ENCODE data around the gene ETDA. TPM values are rescaled to one million over a fixed set of nuclear protein-coding genes. Genes with fewer than 3 reads are reported as not detected.
"Not testable (repeated sequence)": the region's sequence is repeated elsewhere in the genome, so short reads cannot be mapped to it uniquely, and the experiment has no call there.

Gene ETDA
- total RNA-seq, result not detected

- H3K9me3 Mint-ChIP-seq (ENCODE audit: insufficient read depth); ATAC-seq; H3K27me3 Mint-ChIP-seq (ENCODE audit: low read depth); DNase-seq; H3K4me3 Mint-ChIP-seq; H3K36me3 Mint-ChIP-seq (ENCODE audit: low read depth); POLR2A ChIA-PET; H3K4me1 Mint-ChIP-seq (ENCODE audit: low read depth); H3K27ac Mint-ChIP-seq; CTCF ChIA-PET: not testable (repeated sequence)
Observed at GRCh38 chrX:135252011-135252518, at the start of gene ETDA. Gene ETDA, plus strand, starts transcription at chrX:135252061. Its CDS starts 1,216 bp downstream, at chrX:135253277.

- CTCF ChIA-PET; POLR2A ChIA-PET; H3K27ac Mint-ChIP-seq; H3K36me3 Mint-ChIP-seq (ENCODE audit: low read depth); H3K4me1 Mint-ChIP-seq (ENCODE audit: low read depth); H3K4me3 Mint-ChIP-seq; H3K9me3 Mint-ChIP-seq (ENCODE audit: insufficient read depth); ATAC-seq: not testable (repeated sequence)
- peak; percentile 36 for DNase-seq
- peaks cover 22% of the 10 kb centered on the region for H3K27me3 Mint-ChIP-seq (ENCODE audit: low read depth)
Observed at GRCh38 chrX:135206427-135206826, 45.4 kb upstream of the ETDA start.

- Mint-ChIP-seq H3K36me3 (ENCODE audit: low read depth) (no peaks in the 10 kb centered on the region), H3K27me3 (ENCODE audit: low read depth) (peaks cover 8% of the 10 kb centered on the region), H3K27ac (no peak overlapping the region), H3K9me3 (ENCODE audit: insufficient read depth) (no peaks in the 10 kb centered on the region), H3K4me3 (no peak overlapping the region), H3K4me1 (ENCODE audit: low read depth) (peaks cover 5% of the 10 kb centered on the region)
- ATAC-seq (peak; percentile 72), DNase-seq (peak; percentile 44)
- ChIA-PET CTCF (no interaction called here), POLR2A (no interaction called here)
Observed at GRCh38 chrX:135213200-135213844, 38.5 kb upstream of the ETDA start.

- H3K27me3 Mint-ChIP-seq (ENCODE audit: low read depth); CTCF ChIA-PET; H3K9me3 Mint-ChIP-seq (ENCODE audit: insufficient read depth); H3K4me3 Mint-ChIP-seq; POLR2A ChIA-PET; H3K36me3 Mint-ChIP-seq (ENCODE audit: low read depth); DNase-seq; ATAC-seq; H3K27ac Mint-ChIP-seq; H3K4me1 Mint-ChIP-seq (ENCODE audit: low read depth): not testable (repeated sequence)
Observed at GRCh38 chrX:135245989-135246388, 5.9 kb upstream of the ETDA start.

GRCh38 chrX:135256087-135256684 is 4.3 kb downstream of the ETDA start:
- H3K27me3 Mint-ChIP-seq (ENCODE audit: low read depth); H3K4me3 Mint-ChIP-seq; H3K4me1 Mint-ChIP-seq (ENCODE audit: low read depth); H3K27ac Mint-ChIP-seq; H3K9me3 Mint-ChIP-seq (ENCODE audit: insufficient read depth); POLR2A ChIA-PET; ATAC-seq; H3K36me3 Mint-ChIP-seq (ENCODE audit: low read depth); DNase-seq; CTCF ChIA-PET: not testable (repeated sequence)

GRCh38 chrX:135256923-135257322 is 5.1 kb downstream of the ETDA start:
- ATAC-seq (no peak), DNase-seq (no peak)
- POLR2A ChIA-PET, result no interaction called here
- CTCF ChIA-PET, result no interaction called here
- Mint-ChIP-seq H3K4me3 (no peak overlapping the region), H3K27me3 (ENCODE audit: low read depth) (peaks cover 7% of the 10 kb centered on the region), H3K9me3 (ENCODE audit: insufficient read depth) (no peaks in the 10 kb centered on the region), H3K4me1 (ENCODE audit: low read depth) (no peaks in the 10 kb centered on the region), H3K27ac (no peak overlapping the region), H3K36me3 (ENCODE audit: low read depth) (no peaks in the 10 kb centered on the region)

- Mint-ChIP-seq H3K27ac (no peak overlapping the region), H3K36me3 (ENCODE audit: low read depth) (no peaks in the 10 kb centered on the region)
- CTCF ChIA-PET, result no interaction called here
Observed at GRCh38 chrX:135257469-135257868, 5.6 kb downstream of the ETDA start.

GRCh38 chrX:135260976-135261375 is 9.1 kb downstream of the ETDA start:
- ATAC-seq; H3K9me3 Mint-ChIP-seq (ENCODE audit: insufficient read depth); POLR2A ChIA-PET; H3K4me1 Mint-ChIP-seq (ENCODE audit: low read depth); H3K4me3 Mint-ChIP-seq; CTCF ChIA-PET; H3K27me3 Mint-ChIP-seq (ENCODE audit: low read depth); H3K36me3 Mint-ChIP-seq (ENCODE audit: low read depth); DNase-seq; H3K27ac Mint-ChIP-seq: not testable (repeated sequence)

More at GRCh38 chrX:135257469-135257868, 5.6 kb downstream of the ETDA start:
- POLR2A ChIA-PET, result no interaction called here
- no peak for DNase-seq
- Mint-ChIP-seq H3K27me3 (ENCODE audit: low read depth) (peaks cover 7% of the 10 kb centered on the region), H3K4me1 (ENCODE audit: low read depth) (no peaks in the 10 kb centered on the region), H3K9me3 (ENCODE audit: insufficient read depth) (no peaks in the 10 kb centered on the region), H3K4me3 (no peak overlapping the region)
- ATAC-seq, result no peak

- H3K27ac Mint-ChIP-seq; DNase-seq; H3K27me3 Mint-ChIP-seq (ENCODE audit: low read depth); H3K9me3 Mint-ChIP-seq (ENCODE audit: insufficient read depth); H3K36me3 Mint-ChIP-seq (ENCODE audit: low read depth); H3K4me1 Mint-ChIP-seq (ENCODE audit: low read depth); H3K4me3 Mint-ChIP-seq; POLR2A ChIA-PET; CTCF ChIA-PET; ATAC-seq: not testable (repeated sequence)
Observed at GRCh38 chrX:135263376-135263775, 11.5 kb downstream of the ETDA start.

GRCh38 chrX:135264206-135264605 is 12.3 kb downstream of the ETDA start:
- Mint-ChIP-seq H3K4me3 (no peak overlapping the region), H3K27ac (no peak overlapping the region), H3K36me3 (ENCODE audit: low read depth) (no peaks in the 10 kb centered on the region), H3K27me3 (ENCODE audit: low read depth) (peaks cover 5% of the 10 kb centered on the region), H3K4me1 (ENCODE audit: low read depth) (no peaks in the 10 kb centered on the region), H3K9me3 (ENCODE audit: insufficient read depth) (no peaks in the 10 kb centered on the region)
- ATAC-seq, result no peak
- DNase-seq, result no peak
- ChIA-PET POLR2A (no interaction called here), CTCF (no interaction called here)

GRCh38 chrX:135273162-135273561 is 21.3 kb downstream of the ETDA start:
- H3K4me3 Mint-ChIP-seq, result no peak overlapping the region
- H3K27ac Mint-ChIP-seq, result no peak overlapping the region
- H3K9me3 Mint-ChIP-seq (ENCODE audit: insufficient read depth), result peaks cover under 1% of the 10 kb centered on the region
- H3K4me1 Mint-ChIP-seq (ENCODE audit: low read depth), result no peaks in the 10 kb centered on the region
- ATAC-seq (no peak), DNase-seq (no peak)
- CTCF ChIA-PET, result no interaction called here
- H3K27me3 Mint-ChIP-seq (ENCODE audit: low read depth), result no peaks in the 10 kb centered on the region
- POLR2A ChIA-PET, result no interaction called here
- no peaks in the 10 kb centered on the region for H3K36me3 Mint-ChIP-seq (ENCODE audit: low read depth)

- Mint-ChIP-seq H3K4me1 (ENCODE audit: low read depth) (no peaks in the 10 kb centered on the region), H3K36me3 (ENCODE audit: low read depth) (no peaks in the 10 kb centered on the region), H3K27me3 (ENCODE audit: low read depth) (no peaks in the 10 kb centered on the region), H3K27ac (no peak overlapping the region), H3K4me3 (no peak overlapping the region), H3K9me3 (ENCODE audit: insufficient read depth) (peaks cover 21% of the 10 kb centered on the region)
- DNase-seq (no peak), ATAC-seq (no peak)
- ChIA-PET POLR2A (no interaction called here), CTCF (no interaction called here)
Observed at GRCh38 chrX:135275973-135276372, 24.1 kb downstream of the ETDA start.
